Stimulated activated CD4-positive, alpha-beta T cell treated with anti-CD3 and anti-CD28 coated beads, Interleukin-15, amount 100 ng/mL, for 24 hours (primary cell): ENCODE data around the gene SKP1.
A peak's percentile ranks its signal among the peaks of the same experiment; 100 is the strongest.
"Not testable (repeated sequence)": the region's sequence is repeated elsewhere in the genome, so short reads cannot be mapped to it uniquely, and the experiment has no call there.

Experiments used
- DNase-seq: peaks from one replicate; pipeline ENCODE4 v3.0.0-alpha.2; 2020

The SKP1 gene

DNA sequence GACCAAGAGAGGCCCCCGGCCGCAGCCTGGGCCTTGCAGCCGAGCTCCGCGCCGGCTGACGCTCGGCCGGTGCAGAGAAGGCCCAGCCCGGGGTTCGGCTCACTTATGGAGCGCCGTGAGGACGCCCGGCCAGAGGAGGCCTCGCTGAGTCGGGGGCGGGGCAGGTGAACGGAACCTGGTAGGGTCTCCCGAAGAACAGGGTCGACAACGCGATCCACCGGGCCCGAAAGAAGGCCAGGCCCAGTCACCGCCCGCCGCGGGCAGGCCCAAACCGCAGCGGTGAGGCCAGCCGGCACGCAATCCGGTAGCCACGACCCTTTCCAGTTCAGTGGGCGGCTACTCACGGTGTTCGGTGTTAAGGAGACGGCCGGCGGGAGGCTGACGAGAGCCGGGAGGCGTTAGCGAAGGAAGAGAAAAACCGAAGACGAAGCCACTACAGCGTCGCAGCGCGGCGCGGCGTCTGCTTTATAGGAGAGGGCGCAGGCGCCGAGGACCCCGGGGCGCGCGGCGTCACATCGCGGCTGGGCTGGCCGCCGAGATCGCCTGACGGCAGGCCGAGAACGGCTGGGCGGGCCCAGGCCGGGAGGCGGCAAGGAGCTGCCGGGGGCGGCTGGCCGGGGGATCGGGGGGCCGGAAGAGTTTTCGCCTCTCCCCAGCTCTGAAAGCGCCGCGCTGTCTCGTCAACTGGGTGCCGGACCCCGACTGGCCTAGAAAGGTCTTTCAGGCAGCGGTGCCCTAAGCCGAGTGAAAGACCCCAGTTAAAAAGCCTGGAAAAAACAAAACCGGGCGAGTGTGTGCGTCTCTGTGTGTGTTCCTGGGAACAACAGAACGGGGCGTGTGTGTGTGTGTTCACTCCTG, at the start of gene SKP1:
TSS of gene SKP1 (minus strand) at position 440 of the 858 bp plus-strand sequence. CDS start 2,928 bp downstream, outside the sequence.
- peak; percentile 88 for DNase-seq

DNA sequence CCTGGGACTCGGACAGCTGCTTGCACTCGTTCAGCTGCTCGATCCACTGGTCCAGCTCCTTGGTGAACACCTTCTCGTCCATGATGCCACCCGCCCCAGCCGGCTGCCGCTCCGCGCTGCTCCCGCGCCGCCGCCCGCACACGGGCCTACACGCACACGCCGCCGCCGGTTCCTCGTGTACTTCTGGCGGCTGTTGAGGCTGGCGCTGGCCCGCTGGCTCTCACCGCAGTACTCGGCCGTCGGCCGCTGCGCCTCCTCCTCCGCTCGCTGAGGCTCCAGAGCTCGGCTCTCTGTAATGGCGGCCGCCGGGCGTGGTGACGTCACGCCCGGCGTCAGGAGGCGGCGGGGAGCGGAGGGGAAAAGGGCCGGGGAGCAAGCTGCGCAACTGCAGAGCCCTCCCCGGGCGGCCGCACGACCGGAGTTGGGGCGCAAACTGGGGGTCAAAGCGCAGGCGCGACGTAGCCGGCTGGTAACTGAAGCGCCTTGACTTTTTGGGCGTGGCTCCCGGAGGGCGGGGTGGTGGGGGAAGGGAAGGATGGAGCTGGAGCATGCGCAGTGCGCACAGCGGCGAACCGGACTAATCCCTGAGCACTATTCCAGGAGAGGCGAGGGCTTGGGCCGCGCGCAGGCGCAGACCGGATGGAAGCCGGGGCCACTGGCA, 49.2 kb upstream of the SKP1 start, which contains the start of gene PPP2CA:
TSS of gene PPP2CA (minus strand) at position 294 of the 661 bp plus-strand sequence. CDS start at position 82, 212 bp downstream.
- peak; percentile 99 for DNase-seq

DNA sequence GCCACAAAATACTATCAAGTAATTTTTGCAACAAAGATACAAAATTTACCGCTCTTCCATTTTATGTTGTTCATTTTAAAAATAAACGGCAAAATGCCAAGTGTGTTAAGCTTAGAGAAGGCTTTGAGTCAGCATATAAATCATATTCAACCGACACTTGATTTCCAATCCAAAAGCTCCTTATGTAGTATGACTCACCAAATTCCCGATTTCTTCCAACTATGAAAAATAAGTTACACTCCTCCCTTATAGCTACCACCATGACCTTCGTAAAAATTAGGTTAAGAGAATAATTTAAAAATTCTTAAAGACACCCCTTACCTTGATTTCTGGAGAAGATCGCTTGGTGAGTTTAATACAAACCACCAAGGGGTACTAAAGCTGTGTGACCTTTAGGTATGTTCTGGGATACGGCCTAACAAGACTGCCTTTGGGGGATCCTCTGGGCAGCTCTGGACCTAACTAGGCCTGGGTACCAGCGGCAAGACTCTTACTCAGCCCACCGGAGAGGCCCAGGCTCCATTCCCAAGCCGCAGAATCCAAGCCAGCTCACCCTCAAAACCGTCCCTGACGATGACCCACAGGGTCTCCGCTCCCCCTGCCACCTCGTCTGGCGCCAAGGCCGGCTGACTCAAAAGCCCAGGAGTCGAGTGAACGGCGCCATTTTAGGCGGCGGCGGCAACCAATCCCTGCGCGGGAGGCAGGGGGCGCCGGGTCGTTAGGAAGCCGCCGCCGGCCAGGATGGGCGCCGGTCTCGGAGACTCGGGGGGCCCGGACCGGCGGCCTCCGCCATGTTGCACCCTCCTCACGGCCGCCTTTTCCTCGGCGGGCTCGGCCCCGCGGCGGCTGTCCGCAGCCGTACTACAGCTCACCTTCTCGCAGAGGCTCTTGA, 48.4 kb upstream of the SKP1 start:
- DNase-seq = peak; percentile 74

DNA sequence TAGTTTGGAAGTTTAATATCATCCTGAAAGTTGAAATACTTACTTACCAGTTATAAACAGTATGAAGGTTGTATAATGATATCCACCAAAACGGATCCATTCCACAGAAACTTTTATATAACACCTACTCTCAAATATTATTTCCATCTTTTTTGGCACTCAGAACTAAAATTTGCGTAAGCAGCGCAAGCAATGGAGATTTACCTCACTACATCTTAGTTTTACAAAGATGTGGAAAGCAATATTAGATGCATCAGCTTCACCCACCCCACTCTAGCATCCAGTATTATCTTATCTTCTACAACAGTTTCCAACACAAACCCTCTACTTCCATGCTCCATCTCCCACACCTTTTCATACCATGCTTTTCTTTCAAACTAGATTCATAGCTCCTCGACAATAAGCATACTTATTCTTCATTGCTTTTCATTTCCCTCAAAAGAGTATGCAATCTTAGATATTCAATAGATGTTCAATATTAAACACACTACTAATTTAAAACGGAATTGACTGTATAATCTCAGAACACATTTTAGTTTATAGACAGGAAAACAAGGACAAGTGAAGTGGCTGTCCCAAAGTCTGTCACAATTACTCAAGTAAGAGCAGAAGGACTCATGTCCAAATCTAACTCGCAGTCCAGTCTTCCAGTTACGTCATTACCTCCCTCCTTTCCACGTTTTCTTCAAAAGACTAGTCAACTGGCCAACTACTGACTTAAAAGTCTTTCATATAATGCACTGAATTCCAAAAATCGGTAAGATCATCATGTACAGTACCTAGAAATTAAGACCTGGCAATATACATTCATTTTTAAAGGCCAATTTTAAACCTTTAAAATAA, 46.9 kb upstream of the SKP1 start:
- DNase-seq = no peak

DNA sequence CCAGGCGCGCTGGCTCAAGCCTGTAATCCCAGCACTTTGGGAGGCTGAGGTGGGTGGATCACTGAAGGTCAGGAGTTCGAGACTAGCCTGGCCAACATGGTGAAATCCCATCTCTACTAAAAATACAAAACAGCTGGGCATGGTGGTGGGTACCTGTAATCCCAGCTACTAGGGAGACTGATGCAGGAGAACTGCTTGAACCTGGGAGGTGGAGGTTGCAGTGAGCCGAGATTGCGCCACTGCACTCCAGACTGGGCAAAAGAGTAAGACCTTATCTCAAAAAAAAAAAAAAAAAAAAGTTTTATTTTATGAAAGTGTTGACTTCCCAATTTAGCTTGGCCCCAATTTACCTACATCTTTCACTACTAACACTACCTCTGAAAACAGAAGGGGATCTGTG, 44.9 kb upstream of the SKP1 start:
- not testable (repeated sequence) for DNase-seq

DNA sequence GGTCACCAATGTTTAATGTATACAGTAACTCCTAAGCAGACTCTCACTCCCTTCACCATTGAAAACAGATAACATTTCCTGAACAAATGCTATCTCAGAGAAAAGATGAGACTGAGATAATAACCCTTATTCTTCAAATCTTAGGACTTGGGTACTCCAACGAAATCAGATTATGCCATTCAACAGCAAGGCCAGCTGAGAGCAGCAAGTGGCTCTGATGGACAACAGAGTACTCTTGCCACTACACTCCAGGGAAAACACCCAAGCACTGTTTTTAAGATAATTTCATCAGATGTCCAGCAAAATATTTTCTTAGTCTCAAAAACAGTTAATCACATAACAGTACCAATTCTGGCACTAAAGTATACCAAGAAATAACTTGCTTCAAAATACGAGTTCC, 39.0 kb upstream of the SKP1 start:
- DNase-seq = no peak

DNA sequence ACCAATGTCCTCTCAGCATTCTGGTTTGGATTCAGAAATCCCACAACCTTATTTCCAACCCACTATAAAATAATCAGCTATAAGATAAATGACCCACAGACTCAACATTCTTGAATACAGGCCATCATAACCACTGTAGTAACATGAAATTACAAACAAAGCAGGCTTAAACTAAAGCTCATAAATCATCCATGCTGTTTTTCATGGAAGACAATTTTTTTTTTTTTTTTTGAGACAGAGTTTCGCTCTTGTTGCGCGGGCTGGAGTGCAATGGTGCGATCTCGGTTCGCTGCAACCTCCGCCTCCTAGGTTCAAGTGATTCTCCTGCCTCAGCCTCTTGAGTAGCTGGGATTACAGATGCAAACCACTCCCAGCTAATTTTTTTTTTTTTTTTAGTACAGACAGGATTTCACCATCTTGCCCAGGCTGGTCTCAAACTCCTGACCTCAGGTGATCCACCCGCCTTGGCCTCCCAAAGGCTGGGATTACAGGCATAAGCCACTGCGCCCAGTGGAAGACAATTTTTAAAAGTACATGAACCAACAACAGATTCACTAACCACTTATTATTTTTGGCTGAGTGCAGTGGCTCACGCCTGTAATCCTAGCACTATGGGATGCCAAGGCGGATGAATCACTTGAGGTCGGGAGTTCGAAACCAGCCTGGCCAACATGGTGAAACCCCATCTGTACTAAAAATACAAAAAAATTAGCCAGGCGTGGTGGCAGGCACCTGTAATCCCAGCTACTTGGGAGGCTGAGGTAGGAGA, 34.7 kb upstream of the SKP1 start:
- DNase-seq = not testable (repeated sequence)

DNA sequence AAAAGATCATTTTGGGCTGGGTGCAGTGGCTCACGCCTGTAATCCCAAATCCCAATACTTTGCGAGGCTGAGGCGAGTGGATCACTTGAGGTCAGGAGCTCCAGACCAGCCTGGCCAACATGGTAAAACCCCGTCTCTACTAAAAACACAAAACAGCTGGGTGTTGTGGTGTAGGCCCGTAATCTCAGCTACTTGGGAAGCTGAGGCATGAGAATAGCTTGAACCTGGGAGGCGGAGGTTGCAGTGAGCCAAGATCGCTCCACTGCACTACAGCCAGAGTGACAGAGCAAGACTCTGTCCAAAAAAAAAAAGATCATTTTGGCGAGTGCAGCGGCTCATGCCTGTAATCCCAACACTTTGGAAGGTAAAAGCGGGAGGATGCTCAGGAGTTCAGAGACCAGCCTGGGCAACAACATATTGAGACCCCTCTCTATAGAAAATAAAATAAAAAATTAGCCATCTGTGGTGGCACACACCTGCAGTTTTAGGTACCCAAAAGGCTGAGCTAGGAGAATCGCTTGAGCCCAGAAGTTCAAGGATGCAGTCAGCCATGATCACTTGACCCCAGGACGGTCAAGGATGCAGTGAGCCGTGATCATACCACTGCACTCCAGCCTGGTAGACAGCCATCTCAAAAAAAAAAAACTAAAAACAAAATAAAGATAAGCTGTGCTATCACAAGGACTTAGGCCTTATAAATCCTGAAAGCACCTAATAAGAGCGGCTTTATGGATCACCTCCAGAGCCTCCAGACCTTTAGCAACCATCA, 32.9 kb upstream of the SKP1 start:
- DNase-seq = no peak

DNA sequence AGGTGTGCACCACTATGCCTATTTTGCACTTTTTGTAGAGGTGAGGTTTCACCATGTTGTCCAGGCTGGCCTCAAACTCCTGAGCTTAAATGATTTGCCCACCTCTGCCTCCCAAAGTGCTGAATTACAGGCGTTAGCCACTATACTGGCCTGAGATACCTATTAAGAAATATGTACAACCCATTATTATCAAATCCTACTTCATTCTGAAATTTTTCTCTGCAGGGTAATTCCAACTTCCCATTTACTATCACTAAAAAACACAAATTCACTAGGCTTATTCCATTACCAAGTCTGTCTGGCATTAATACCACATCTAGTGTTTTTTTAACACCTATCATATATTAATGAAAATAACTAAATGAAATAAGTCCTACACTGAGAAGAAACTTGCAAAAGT, 30.9 kb upstream of the SKP1 start:
- no peak for DNase-seq

DNA sequence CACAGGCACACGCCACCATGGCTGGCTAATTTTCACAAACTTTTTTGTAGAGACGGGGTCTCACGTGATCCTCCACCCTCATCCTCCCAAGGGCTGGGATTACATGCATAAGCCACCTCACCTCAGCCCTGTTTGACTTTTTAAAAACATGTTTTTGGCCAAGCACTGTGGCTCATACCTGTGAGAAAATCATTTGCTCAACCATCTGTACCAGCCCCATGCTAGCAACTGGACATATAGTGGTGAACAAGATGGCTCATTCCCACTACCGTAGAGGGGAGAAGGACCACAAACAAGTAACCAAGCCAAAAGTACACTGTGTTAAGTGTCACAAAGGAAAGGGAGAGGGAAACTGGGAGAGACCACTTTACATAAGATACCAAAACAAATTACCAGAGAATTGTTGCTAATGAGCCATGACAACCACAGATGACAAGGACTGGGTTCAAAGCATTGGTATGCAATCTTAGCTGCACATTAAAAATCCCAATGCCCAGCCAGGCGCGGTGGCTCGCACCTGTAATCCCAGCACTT, 29.9 kb upstream of the SKP1 start:
- DNase-seq = no peak

DNA sequence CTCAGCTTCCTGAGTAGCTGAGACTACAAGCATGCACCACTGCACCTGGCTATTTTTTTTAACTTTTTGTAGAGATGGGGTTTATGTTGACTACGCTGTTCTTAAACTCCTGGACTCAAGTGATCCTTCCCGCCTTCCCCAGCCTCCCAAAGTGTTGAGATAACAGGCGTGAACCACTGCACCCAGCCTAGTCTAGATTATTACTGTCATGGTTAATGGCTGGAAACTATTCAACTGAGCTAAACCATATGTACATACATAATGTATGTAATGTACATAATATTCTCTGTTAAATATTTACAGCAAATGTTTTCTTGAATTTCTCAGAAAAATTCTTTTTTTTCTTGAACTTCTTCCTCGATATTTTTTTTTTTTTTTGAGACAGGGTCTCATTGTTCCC, 27.8 kb upstream of the SKP1 start:
- no peak for DNase-seq

DNA sequence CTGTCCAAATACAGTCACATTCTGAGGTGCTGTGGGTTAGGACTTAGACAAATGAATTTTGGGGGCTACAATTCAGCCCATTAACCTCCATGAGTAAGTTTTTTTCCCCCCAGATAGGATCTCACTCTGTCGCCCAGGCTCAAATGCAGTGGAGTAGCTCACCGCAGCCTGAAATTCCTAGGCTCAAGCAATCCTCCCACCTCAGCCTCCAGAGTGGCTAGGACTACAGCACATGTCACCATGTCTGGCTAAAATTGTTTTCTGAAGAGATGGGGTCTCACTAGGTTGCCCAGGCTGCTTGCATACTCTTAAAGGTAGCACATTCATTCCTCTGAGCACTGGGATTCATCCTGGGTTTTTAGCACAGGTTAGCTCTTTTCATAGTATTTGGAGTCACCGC, 26.9 kb upstream of the SKP1 start:
- no peak for DNase-seq

DNA sequence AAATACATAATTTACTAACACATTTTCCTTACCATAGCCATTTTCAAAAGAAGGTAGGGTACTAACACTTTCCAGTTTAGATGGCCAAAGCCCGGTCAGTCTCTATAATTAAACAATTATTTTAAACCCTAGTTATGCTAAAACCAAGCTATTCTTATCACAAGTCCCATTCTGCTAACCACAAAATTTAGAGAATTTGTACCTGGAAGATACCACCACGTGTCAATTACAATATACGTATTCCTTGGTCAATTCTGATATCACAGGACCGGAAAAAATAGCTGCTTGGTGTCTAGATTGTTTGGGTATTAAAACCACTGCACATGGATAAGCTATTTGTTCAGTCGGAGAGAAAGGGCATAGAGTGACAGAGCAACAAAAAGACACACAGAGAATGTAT, 18.9 kb upstream of the SKP1 start:
- no peak for DNase-seq

DNA sequence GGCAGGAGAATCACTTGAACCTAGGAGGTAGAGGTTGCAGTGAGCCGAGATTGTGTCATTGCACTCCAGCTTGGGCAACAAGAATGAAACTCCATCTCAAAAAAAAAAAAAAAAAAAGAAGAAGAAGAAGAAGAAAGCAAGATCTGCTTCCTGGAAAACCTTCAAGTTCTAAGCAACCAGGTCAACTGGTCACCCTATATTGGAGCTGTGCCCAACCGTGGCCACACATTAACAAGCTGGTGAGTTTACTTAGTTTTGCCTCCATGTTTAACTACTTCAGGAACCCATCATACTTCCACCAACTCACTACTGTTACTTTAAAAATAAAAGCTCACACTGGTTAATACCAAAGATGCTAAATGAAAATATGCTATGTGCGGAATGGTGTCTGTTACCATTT, 12.3 kb upstream of the SKP1 start:
- no peak for DNase-seq

DNA sequence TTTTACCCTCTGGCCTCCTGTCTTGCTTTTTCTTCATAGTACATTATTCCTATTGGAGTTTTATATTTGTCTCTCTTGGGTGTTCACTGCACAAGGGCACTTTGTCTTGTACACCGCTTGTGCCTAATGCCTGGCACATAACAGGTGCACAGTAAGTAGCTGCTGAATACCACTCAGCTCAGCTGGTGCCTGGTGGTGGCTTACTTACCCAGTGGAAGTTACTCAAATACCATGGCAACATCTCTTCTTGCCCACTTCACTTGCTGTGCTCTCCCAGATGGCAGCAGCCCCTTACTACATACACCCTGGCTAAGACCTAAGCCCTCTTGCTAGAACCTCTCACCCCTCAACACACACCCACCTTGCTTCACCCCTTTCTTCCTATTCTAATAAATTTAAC, 11.3 kb upstream of the SKP1 start:
- no peak for DNase-seq

DNA sequence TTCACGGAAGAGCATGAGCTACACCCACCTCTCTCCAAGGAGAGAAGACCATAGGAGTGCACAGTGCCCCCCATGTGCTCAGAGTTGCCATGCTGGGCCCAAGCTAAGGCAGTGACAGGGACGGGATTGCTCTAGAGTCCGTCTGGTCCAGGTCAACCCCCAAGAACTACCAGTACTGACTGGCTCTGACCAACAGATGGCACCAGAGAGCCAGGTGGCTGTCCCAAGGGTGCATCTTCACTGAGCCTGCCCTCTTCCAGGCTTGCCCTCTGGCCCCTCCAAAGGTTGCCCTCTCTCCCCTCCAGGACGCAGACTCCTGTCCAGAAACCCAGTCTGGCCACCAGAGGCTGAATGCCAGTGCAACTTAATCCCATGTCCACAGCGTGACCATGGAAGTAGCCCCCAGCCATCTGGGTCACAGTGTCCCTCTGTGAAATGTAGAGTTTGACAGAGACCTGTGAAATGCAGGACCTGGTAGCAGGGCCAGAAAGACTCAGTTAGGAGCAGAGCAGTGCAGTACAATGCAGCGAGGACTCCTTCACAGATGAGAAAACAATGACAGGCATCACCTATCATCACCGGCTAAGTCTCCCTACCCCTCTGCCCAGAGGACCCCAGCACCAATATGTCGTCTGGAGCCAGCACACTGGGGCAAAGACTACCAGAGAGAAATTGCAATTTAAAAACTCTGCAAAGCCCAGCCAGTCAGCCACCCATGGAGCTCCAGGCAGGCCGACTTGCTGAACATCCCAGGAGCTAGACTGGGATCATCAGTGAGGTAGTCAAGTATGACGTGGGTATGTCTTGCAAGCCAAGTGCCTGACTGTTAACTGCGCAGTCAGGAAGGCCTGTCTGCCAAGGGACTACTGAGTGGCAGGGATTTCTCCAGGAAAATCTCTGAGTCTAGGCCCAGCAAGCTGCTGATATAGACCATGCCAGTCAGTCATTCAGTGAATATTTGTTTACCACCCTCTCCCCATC, 7.7 kb upstream of the SKP1 start:
- DNase-seq = peak; percentile 81

DNA sequence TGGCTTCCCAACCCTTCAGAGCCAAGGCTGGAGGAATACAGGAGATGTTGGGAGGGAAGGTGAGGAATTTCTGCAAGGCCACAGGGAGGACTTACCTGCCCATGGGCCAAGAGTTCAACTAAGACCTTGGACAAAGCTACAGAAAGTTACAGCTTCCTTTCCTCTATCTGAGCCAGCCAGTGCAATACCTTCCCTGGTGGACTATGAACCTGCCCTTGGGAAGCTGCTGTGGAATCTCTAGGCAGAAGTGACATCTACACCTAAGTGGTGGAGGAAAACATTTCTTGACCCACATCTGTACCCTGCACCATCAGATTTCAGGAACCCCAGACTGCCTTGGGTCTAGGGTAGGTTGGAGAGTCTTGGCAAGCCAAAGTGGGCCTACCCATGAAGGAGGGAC, 6.7 kb upstream of the SKP1 start:
- DNase-seq = no peak

DNA sequence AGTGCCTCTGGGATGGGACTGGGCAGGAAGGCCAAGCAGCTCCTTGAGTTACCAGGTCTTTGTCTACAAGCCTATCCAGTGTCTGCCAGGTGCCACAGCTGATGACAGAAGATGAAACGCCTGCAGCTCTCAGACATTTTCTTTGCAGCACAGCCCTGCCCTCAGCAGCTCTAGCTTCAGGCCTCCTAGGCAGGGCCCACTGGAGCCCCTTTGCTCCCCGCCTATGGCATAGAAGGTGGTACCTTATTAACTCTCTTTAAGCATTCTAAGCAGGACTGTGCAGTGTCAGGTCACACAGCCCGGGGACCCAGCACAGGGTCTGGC, 1.3 kb upstream of the SKP1 start:
- DNase-seq = no peak

DNA sequence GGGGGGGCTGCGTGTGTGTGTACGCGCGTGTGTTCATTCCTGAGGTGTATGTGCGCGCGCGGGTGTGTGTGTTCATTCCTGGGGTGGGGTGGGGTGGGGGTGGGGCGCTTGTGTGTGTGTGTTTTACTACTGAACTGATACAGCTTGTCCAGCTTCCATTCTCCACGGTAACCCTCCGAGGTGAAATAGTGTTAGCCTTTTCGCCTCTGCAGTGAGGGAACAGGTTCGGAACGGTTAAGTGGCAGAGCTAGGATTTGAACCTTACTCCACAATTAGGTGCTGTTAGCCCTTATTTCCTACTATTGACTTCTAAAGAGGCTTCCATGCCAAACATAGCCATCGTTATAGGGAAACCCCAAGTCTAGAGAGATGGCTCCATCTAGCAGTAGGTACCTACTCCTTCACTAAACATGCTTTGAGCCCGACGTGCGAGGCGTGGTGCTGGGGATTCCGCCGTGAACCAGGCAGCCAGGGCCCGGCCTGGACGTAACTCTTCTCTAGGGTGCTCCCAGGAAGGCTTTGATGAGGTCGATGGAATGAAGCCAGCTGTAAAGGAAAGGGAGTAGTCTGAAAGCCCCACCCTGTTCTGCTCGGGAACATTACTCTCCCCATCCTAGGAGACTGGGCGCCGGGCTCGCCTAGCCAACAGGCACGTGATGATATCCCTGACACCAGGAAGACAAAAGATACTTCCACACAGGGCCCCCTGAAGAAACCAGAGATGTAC, 782 bp upstream of the SKP1 start:
- DNase-seq = no peak
